GM12878 (cell line): Measurements from ENCODE around the gene ZNF41. TPM values are rescaled to one million over a fixed set of nuclear protein-coding genes. Genes with fewer than 3 reads are reported as not detected.

Source experiments
- ATF2 ChIP-seq: IDR thresholded peaks from 2 replicates; pipeline ENCODE4 v1.6.1; 2012; ENCODE audit warnings: low read length, inconsistent platforms
- BHLHE40 ChIP-seq, 2 experiments: fragments of 450-650 bp in 1 of 2; IDR thresholded peaks; 2 replicates each; pipeline ENCODE4 v1.6.1; 2011 to 2017; ENCODE audit warnings: low read depth in 2 of 2, borderline replicate concordance in 1 of 2, improper control_type of control experiment in 1 of 2, low read length in 1 of 2, mild to moderate bottlenecking in 1 of 2
- CBFB ChIP-seq: IDR thresholded peaks from 2 replicates; pipeline ENCODE4 v1.6.1; 2016; ENCODE audit warnings: antibody characterized with exemption, low read depth
- CEBPB ChIP-seq, 2 experiments: fragments of 150-350 bp in 1 of 2; IDR thresholded peaks; 2 replicates each; pipeline ENCODE4 v1.6.1; 2012 to 2014; ENCODE audit warnings: low read depth in 2 of 2, low read length in 2 of 2, borderline replicate concordance in 1 of 2, inconsistent platforms in 1 of 2
- CREB1 ChIP-seq: IDR thresholded peaks from 2 replicates; pipeline ENCODE4 v1.6.1; 2012; ENCODE audit warnings: low read depth, mild to moderate bottlenecking, inconsistent platforms
- EP300 ChIP-seq, 2 experiments: fragments of 150-350 bp in 1 of 2; IDR thresholded peaks; 2 replicates each; pipeline ENCODE4 v1.6.1; 2011 to 2012; ENCODE audit warnings: low read depth in 2 of 2, low read length in 2 of 2, borderline replicate concordance in 1 of 2, improper control_type of control experiment in 1 of 2, inconsistent platforms in 1 of 2; ENCODE audit not compliant: control insufficient read depth in 1 of 2
- FOS ChIP-seq: IDR thresholded peaks from 3 replicates; pipeline ENCODE4 v1.6.1; 2011; ENCODE audit warnings: borderline replicate concordance; ENCODE audit not compliant: insufficient read length; ENCODE audit errors: extremely low read depth
- MXI1 ChIP-seq: fragments of 150-350 bp; IDR thresholded peaks from 2 replicates; pipeline ENCODE4 v1.6.1; 2011; ENCODE audit warnings: low read depth, mild to moderate bottlenecking, inconsistent platforms, low read length, improper control_type of control experiment
- MYC ChIP-seq: IDR thresholded peaks from 2 replicates; pipeline ENCODE4 v1.6.1; 2011; ENCODE audit warnings: mild to moderate bottlenecking, low read length, moderate library complexity, inconsistent platforms; ENCODE audit not compliant: insufficient read depth, insufficient replicate concordance, insufficient read length, severe bottlenecking
- NFYA ChIP-seq: IDR thresholded peaks from 2 replicates; pipeline ENCODE4 v1.6.1; 2011; ENCODE audit warnings: low read depth, mild to moderate bottlenecking, low read length, improper control_type of control experiment, borderline replicate concordance
- RAD21 ChIP-seq: IDR thresholded peaks from 2 replicates; pipeline ENCODE4 v1.6.1; 2011; ENCODE audit warnings: mild to moderate bottlenecking, low read depth, low read length, moderate library complexity; ENCODE audit not compliant: insufficient read depth
- SIN3A ChIP-seq: IDR thresholded peaks from 2 replicates; pipeline ENCODE4 v1.6.1; 2012; ENCODE audit warnings: low read depth, low read length, improper control_type of control experiment
- SKIL ChIP-seq: fragments of 450-650 bp; IDR thresholded peaks from 2 replicates; pipeline ENCODE4 v1.6.1; 2017; ENCODE audit warnings: mild to moderate bottlenecking, low read depth, inconsistent platforms; ENCODE audit not compliant: poor library complexity, severe bottlenecking
- SMC3 ChIP-seq: IDR thresholded peaks from 2 replicates; pipeline ENCODE4 v1.6.1; 2011; ENCODE audit warnings: low read length, improper control_type of control experiment, borderline replicate concordance
- USF1 ChIP-seq: IDR thresholded peaks from 2 replicates; pipeline ENCODE4 v1.6.1; 2011; ENCODE audit warnings: borderline replicate concordance, low read depth, mild to moderate bottlenecking, moderate library complexity, mixed read lengths, low read length; ENCODE audit not compliant: insufficient read depth; ENCODE audit errors: extremely low read length
- YY1 ChIP-seq: IDR thresholded peaks from 2 replicates; pipeline ENCODE4 v1.6.1; 2011; ENCODE audit warnings: low read depth, mild to moderate bottlenecking, low read length
- ZBTB33 ChIP-seq: fragments of 450-650 bp; IDR thresholded peaks from 2 replicates; pipeline ENCODE4 v1.6.1; 2017; ENCODE audit warnings: mild to moderate bottlenecking
- ZNF274 ChIP-seq: IDR thresholded peaks from one replicate; pipeline ENCODE4 v1.8.0; 2011; ENCODE audit not compliant: insufficient read length, insufficient read depth
- polyA plus RNA-seq, 11 experiments: library from polyadenylated mRNA; depleted of rRNA in 4 of 11; unstranded in 6 of 11; stranded (reverse) in 5 of 11; fragments of >200 nt; fragmentation: Nextera tagmentation in 4 of 11; fragmentation: Illumina TruSeq in 1 of 11; extraction: Ambion mirVana in 4 of 11; extraction: Trizol in 1 of 11; gene quantifications; 1 replicate in 1 of 11; 2 replicates in 10 of 11; pipeline versions ENCODE4 v1.2.1 to v1.2.3, GENCODE V29; 2011 to 2016; ENCODE audit warnings: inconsistent platforms in 2 of 11, missing spikeins in 2 of 11, low read depth in 1 of 11
- total RNA-seq, 4 experiments: library from RNA; depleted of rRNA in 3 of 4; stranded (reverse); fragments of >200 nt in 3 of 4; fragmentation: Illumina TruSeq in 1 of 4; extraction: Trizol in 1 of 4; gene quantifications; 2 replicates each; pipeline versions ENCODE4 v1.2.1 to v1.2.3, GENCODE V29; 2013 to 2021

ZNF41 gene
- total and polyA plus RNA-seq, 10 of the 15 experiments (the other 5 are each of a cell fraction or from before 2014, with no cell fraction given) = 0.95 to 10.6 (median 7.5) TPM

DNA sequence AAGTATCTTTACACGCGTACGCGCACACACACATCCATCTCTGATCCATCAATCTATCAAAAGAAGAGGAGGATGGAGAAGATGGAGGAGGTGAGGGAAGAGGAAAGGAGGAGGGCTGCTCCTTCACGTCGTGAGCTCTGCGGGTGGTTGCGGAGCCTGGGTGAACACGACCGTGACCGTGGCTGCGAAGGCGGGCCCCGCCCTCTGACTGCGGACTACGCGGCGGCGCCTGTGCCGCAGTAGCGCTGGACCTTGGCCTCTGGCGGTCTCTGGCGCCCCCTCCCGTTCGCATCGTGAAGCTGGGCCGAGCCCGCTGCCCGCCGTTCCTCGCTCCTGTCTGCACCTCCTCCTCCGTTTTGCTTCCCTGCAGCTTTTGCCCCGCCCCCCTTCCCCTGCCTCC, 40.3 kb upstream of the ZNF41 start (continued):
- TF ChIP-seq MXI1 (no peak), BHLHE40 (IDR thresholded peaks at IDR 0.05; ENCODE audit: borderline replicate concordance in 1 of 2, low read depth in 2 of 2, low read length in 1 of 2) (peak; percentile 46 to 70; a peak in 2 of 4 replicates), USF1 (no peak), CREB1 (0 out of 2 replicates have a peak, but pooled peaks have one; percentile 17), YY1 (peak; percentile 61), RAD21 (peak; percentile 72), ZBTB33 (peak; percentile 52; the same call in 1 of the 2 replicates), CBFB (no peak), SKIL (no peak), EP300 (IDR thresholded peaks at IDR 0.05; ENCODE audit: borderline replicate concordance in 1 of 2, control insufficient read depth in 1 of 2, low read depth in 2 of 2, low read length in 2 of 2) (no peak), NFYA (no peak), MYC (no peak), SIN3A (no peak), CEBPB (IDR thresholded peaks at IDR 0.05; ENCODE audit: borderline replicate concordance in 1 of 2, low read depth in 2 of 2, low read length in 2 of 2) (no peak), ZNF274 (no peak), SMC3 (peak; percentile 77), FOS (no peak), ATF2 (no peak)
